Calu3 (cell line): Measurements from ENCODE around the gene RGCC. TPM values are rescaled to one million over a fixed set of nuclear protein-coding genes. Genes with fewer than 3 reads are reported as not detected.
A peak's percentile ranks its signal among the peaks of the same experiment; 100 is the strongest.

Experiments used
- BruUV-seq: library from RNA; stranded (reverse); fragments of 400-500 nt; replicated peaks from 2 replicates; lab custom pipeline; 2021; lab: Mats Ljungman, UMichigan
- CTCF ChIA-PET: fragments of 300-600 bp; sonication (Branson Sonifier 250); formaldehyde crosslinking; loops from one replicate; lab custom pipeline; 2022; ENCODE audit warnings: antibody characterized with exemption; lab: Charles Lee
- DNase-seq: peaks from one replicate; pipeline ENCODE4 v3.0.0; 2022
- H3K27ac Mint-ChIP-seq: one replicate; pipeline ENCODE4 v1.8.0; 2022; ENCODE audit warnings: mixed read lengths; ENCODE audit not compliant: unreplicated experiment
- H3K27me3 Mint-ChIP-seq: one replicate; pipeline ENCODE4 v1.8.0; 2022; ENCODE audit warnings: mixed read lengths; ENCODE audit not compliant: unreplicated experiment
- H3K36me3 Mint-ChIP-seq: one replicate; pipeline ENCODE4 v1.8.0; 2022; ENCODE audit warnings: mild to moderate bottlenecking, moderate library complexity, mixed read lengths; ENCODE audit not compliant: insufficient read depth, unreplicated experiment
- H3K4me1 Mint-ChIP-seq: one replicate; pipeline ENCODE4 v1.8.0; 2022; ENCODE audit warnings: mild to moderate bottlenecking, low read depth, mixed read lengths; ENCODE audit not compliant: unreplicated experiment
- H3K4me3 Mint-ChIP-seq: one replicate; pipeline ENCODE4 v1.8.0; 2022; ENCODE audit warnings: mild to moderate bottlenecking, low read depth, moderate library complexity, mixed read lengths; ENCODE audit not compliant: unreplicated experiment
- H3K9me3 Mint-ChIP-seq: one replicate; pipeline ENCODE4 v1.8.0; 2022; ENCODE audit warnings: low read depth, mixed read lengths; ENCODE audit not compliant: unreplicated experiment
- intact Hi-C: fragments of 100-400 bp; cut with micrococcal nuclease; formaldehyde crosslinking; loops from one replicate; pipeline ENCODE4 v1.10.0; 2022; ENCODE audit not compliant: unreplicated experiment
- total RNA-seq: library from RNA; stranded (reverse); gene quantifications from 2 replicates; pipeline ENCODE4 v1.2.3, GENCODE V29; 2022
- TF ChIP-seq, protein P1 (sequence below): fragments of 200-600 bp; IDR thresholded peaks from one replicate; pipeline ENCODE4 v1.8.0; 2022; ENCODE audit warnings: antibody characterized with exemption; ENCODE audit not compliant: unreplicated experiment

Gene RGCC
- total RNA-seq, 1 experiment from 2014 or later, result 1.7 TPM

- H3K9me3 Mint-ChIP-seq, result no peaks in the 10 kb centered on the region
- H3K4me3 Mint-ChIP-seq, result no peak overlapping the region
- no TSS peak for BruUV-seq
- DNase-seq, result no peak
- CTCF ChIA-PET, result interaction anchor here (0.5 to 1.6 kb wide), 2 partner anchors 234 to 242 kb away, joined by 4 to 5 read pairs; no protein-coding TSS in a partner anchor
- no peaks in the 10 kb centered on the region for H3K27me3 Mint-ChIP-seq
- no peaks in the 10 kb centered on the region for H3K36me3 Mint-ChIP-seq
- H3K4me1 Mint-ChIP-seq, result no peaks in the 10 kb centered on the region
- no peak overlapping the region for H3K27ac Mint-ChIP-seq
- TF ChIP-seq, protein P1, sequence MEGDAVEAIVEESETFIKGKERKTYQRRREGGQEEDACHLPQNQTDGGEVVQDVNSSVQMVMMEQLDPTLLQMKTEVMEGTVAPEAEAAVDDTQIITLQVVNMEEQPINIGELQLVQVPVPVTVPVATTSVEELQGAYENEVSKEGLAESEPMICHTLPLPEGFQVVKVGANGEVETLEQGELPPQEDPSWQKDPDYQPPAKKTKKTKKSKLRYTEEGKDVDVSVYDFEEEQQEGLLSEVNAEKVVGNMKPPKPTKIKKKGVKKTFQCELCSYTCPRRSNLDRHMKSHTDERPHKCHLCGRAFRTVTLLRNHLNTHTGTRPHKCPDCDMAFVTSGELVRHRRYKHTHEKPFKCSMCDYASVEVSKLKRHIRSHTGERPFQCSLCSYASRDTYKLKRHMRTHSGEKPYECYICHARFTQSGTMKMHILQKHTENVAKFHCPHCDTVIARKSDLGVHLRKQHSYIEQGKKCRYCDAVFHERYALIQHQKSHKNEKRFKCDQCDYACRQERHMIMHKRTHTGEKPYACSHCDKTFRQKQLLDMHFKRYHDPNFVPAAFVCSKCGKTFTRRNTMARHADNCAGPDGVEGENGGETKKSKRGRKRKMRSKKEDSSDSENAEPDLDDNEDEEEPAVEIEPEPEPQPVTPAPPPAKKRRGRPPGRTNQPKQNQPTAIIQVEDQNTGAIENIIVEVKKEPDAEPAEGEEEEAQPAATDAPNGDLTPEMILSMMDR, result no peak
- intact Hi-C loops, result loop anchor here (1.0 kb wide), 1 partner anchor 241 kb away; no protein-coding TSS in a partner anchor
These were observed 46.3 kb upstream of the RGCC start for GRCh38 chr13:41411060-41411459.

DNA sequence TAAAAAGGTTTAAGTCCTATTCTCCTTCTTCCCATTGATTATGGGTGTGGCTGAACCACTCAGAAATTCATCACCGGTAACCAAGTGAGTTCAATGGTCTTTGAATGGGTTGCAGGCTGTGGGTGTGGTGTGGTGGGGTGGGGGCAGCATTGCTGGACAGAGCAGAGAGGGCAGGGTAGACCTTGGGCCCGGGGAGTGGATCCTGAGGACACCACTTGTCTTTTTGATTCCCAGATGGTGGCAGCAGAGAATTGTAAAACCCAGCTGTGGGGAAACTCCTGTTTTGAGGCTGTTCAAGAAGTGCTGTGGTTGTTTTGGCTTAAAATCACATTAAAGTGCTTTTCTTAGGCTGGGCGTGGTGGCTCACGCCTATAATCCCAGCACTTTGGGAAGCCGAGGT, 45.8 kb upstream of the RGCC start:
- intact Hi-C loops, result loop anchor here (1.0 kb wide), 1 partner anchor 241 kb away; no protein-coding TSS in a partner anchor
- TF ChIP-seq, protein P1, result no peak
- Mint-ChIP-seq H3K27me3 (no peaks in the 10 kb centered on the region), H3K27ac (no peak overlapping the region), H3K9me3 (no peaks in the 10 kb centered on the region), H3K4me3 (no peak overlapping the region), H3K4me1 (no peaks in the 10 kb centered on the region), H3K36me3 (no peaks in the 10 kb centered on the region)
- peak; percentile 28 for DNase-seq
- CTCF ChIA-PET, result interaction anchor here (1.6 kb wide), 1 partner anchor 241 kb away, joined by 5 read pairs; no protein-coding TSS in a partner anchor
- BruUV-seq, result no TSS peak

DNA sequence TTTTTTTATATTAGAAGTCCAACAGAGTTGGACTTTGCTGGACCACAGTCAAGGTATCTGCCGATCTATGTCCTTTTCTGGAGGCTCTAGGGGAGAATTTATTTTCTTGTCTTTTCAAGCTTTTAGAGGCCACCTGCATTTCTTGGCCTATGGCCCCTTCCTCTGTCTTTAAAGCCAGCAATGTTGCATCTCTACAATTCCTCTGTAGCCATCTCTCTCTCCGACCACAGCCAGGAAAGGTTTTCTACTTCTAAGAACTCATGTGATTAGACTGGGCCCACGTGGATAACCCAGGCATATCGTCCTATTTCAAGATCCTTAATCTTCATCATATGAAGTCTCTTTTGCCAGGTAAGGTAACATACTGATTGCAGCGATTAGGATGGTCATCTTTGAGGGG, 43.5 kb upstream of the RGCC start:
- BruUV-seq, result no TSS peak
- CTCF ChIA-PET, result no interaction called here
- DNase-seq, result no peak
- Mint-ChIP-seq H3K4me3 (no peak overlapping the region), H3K36me3 (no peaks in the 10 kb centered on the region), H3K27me3 (no peaks in the 10 kb centered on the region), H3K4me1 (peaks cover 4% of the 10 kb centered on the region), H3K27ac (no peak overlapping the region), H3K9me3 (peaks cover 4% of the 10 kb centered on the region)
- intact Hi-C loops, result no loop called here
- TF ChIP-seq, protein P1, result no peak

DNA sequence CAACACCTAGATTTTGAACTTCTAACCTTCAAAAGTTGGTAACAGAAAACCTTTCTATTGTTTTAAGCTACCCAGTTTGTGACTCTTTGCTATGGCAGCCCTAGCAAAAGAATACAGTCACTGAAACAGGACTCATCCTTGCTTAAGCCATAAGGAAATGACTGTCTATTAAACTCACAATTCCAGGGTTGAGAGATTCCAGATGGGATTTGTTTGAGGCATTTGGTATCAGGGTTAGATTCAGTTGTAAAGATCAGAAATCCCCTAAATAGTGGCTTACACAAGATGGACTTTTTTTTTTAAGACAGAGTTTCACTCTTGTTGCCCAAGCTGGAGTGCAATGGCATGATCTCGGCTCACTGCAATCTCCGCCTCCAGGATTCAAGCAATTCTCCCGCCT, 41.1 kb upstream of the RGCC start:
- H3K9me3 Mint-ChIP-seq, result peaks cover 4% of the 10 kb centered on the region
- CTCF ChIA-PET, result no interaction called here
- DNase-seq, result no peak
- TF ChIP-seq, protein P1, result no peak
- no peak overlapping the region for H3K27ac Mint-ChIP-seq
- no peaks in the 10 kb centered on the region for H3K36me3 Mint-ChIP-seq
- intact Hi-C loops, result no loop called here
- no peaks in the 10 kb centered on the region for H3K27me3 Mint-ChIP-seq
- H3K4me3 Mint-ChIP-seq, result no peak overlapping the region
- BruUV-seq, result no TSS peak
- H3K4me1 Mint-ChIP-seq, result peaks cover 9% of the 10 kb centered on the region
